KMS-11 (cell line): ENCODE results near the gene SPINK4.

ENCODE experiments used
- H2AFZ ChIP-seq: fragments of 200-600 bp; sonication (generic); 2 replicates; pipeline ENCODE4 v1.6.1; 2016; ENCODE audit warnings: antibody characterized with exemption, mixed run types, low read depth
- H3K27ac ChIP-seq: fragments of 200-600 bp; sonication (generic); 2 replicates; pipeline ENCODE4 v1.6.1; 2016; ENCODE audit warnings: mild to moderate bottlenecking, mixed run types
- H3K27me3 ChIP-seq: fragments of 200-600 bp; sonication (generic); 2 replicates; pipeline ENCODE4 v1.6.1; 2017; ENCODE audit warnings: mild to moderate bottlenecking, low read depth, mixed run types, moderate library complexity; ENCODE audit not compliant: insufficient read depth
- H3K36me3 ChIP-seq: fragments of 200-600 bp; sonication (generic); 2 replicates; pipeline ENCODE4 v1.6.1; 2017; ENCODE audit warnings: mild to moderate bottlenecking, mixed run types; ENCODE audit not compliant: insufficient read depth
- H3K4me1 ChIP-seq: fragments of 200-600 bp; sonication (generic); 2 replicates; pipeline ENCODE4 v1.6.1; 2016; ENCODE audit warnings: mild to moderate bottlenecking, low read depth, mixed run types; ENCODE audit not compliant: poor library complexity, severe bottlenecking
- H3K4me2 ChIP-seq: fragments of 200-600 bp; sonication (generic); 2 replicates; pipeline ENCODE4 v1.7.0; 2016; ENCODE audit warnings: mild to moderate bottlenecking, mixed run types
- H3K4me3 ChIP-seq: fragments of 200-600 bp; sonication (generic); IDR thresholded peaks from 2 replicates; pipeline ENCODE4 v1.6.1; 2017; ENCODE audit warnings: low read depth, low read length, mixed read lengths; ENCODE audit not compliant: insufficient read depth
- H3K79me2 ChIP-seq: fragments of 200-600 bp; sonication (generic); 2 replicates; pipeline ENCODE4 v1.6.1; 2016; ENCODE audit warnings: low read depth, mixed run types; ENCODE audit not compliant: insufficient read depth
- H3K9ac ChIP-seq: fragments of 200-600 bp; sonication (generic); 2 replicates; pipeline ENCODE4 v1.6.1; 2016; ENCODE audit warnings: mild to moderate bottlenecking, mixed run types
- H4K20me1 ChIP-seq: fragments of 200-600 bp; sonication (generic); 2 replicates; pipeline ENCODE4 v1.6.1; 2016; ENCODE audit warnings: mild to moderate bottlenecking, mixed run types; ENCODE audit not compliant: insufficient read depth
- TF ChIP-seq, protein P1 (sequence below): fragments of 200-600 bp; sonication (generic); conservative IDR thresholded peaks from 2 replicates; pipeline ENCODE4 v1.6.1; 2017; ENCODE audit warnings: low read depth, mild to moderate bottlenecking, antibody characterized with exemption, low read length, moderate library complexity, mixed read lengths

Gene SPINK4, protein sequence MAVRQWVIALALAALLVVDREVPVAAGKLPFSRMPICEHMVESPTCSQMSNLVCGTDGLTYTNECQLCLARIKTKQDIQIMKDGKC

DNA sequence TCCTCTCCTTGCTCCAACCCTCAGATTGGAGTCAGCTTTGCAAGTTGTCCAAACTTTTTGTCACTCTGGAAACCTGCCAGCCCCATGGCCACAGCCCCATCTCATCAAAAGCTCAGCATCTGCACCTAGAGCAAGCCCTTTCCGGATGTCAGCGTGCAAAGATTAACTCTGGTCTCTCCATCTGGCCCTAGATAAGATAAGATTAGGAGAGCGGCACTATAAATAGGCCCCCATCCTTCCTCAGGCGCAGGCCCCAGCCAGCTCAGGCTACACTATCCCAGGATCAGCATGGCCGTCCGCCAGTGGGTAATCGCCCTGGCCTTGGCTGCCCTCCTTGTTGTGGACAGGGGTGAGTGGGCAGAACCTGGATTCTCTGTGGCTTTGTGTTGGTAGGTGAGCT, at the start of gene SPINK4:
Gene SPINK4, plus strand, starts transcription at position 247 of the 400 bp plus-strand sequence. Its CDS starts 42 bp downstream, at position 289.
- no peak within 1 kb of the TSS for H2AFZ ChIP-seq
- no peaks in the 10 kb centered on the region for H3K27me3 ChIP-seq
- no peaks in the 10 kb centered on the region for H3K4me1 ChIP-seq
- H3K4me2 ChIP-seq = no peak within 1 kb of the TSS
- no peak within 1 kb of the TSS for H3K4me3 ChIP-seq
- no peak within 1 kb of the TSS for H3K27ac ChIP-seq
- no peaks in the 10 kb centered on the region for H3K36me3 ChIP-seq
- TF ChIP-seq, protein P1, sequence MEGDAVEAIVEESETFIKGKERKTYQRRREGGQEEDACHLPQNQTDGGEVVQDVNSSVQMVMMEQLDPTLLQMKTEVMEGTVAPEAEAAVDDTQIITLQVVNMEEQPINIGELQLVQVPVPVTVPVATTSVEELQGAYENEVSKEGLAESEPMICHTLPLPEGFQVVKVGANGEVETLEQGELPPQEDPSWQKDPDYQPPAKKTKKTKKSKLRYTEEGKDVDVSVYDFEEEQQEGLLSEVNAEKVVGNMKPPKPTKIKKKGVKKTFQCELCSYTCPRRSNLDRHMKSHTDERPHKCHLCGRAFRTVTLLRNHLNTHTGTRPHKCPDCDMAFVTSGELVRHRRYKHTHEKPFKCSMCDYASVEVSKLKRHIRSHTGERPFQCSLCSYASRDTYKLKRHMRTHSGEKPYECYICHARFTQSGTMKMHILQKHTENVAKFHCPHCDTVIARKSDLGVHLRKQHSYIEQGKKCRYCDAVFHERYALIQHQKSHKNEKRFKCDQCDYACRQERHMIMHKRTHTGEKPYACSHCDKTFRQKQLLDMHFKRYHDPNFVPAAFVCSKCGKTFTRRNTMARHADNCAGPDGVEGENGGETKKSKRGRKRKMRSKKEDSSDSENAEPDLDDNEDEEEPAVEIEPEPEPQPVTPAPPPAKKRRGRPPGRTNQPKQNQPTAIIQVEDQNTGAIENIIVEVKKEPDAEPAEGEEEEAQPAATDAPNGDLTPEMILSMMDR = no peak
- no peaks in the 10 kb centered on the region for H3K79me2 ChIP-seq
- no peaks in the 10 kb centered on the region for H4K20me1 ChIP-seq
- no peak within 1 kb of the TSS for H3K9ac ChIP-seq

DNA sequence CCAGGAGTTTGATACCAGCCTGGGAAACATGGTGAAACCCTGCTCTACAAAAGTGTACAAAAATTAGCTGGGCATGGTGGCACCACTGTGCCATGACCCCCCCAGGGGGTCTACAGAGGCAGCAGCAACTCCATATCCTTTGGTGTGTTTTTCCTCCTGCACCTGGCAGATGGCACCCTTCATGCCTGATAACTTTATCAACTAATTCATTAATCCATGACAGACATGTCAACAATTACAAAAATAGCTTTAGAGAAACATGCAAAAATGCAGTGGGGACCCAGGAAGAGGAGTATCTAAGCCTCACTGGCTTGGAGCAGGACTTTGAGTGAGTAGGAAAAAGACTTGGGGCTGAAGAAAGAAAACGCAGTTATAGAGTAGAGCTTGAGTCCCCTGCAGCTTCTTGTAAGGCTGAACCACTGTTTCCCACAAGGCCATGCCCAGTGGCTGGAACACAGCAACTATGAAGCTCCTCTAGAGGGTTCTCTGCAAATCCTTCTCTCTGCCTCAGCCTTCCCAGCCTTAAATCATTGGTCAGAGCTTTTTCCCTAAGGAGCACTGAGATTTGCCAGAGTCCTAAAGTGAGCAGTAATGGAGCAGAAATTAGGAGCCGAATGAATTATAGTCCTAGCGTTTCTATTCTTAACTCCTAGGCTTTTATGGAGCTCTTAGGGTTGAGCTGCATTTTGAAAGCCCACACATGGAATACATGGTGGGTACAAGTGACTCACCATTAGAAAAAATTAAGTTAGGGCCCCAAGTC, 47.3 kb upstream of the SPINK4 start:
- H3K4me2 ChIP-seq = no peak overlapping the region
- TF ChIP-seq, protein P1 = no peak
- H3K27me3 ChIP-seq = no peaks in the 10 kb centered on the region
- no peaks in the 10 kb centered on the region for H3K79me2 ChIP-seq
- no peaks in the 10 kb centered on the region for H3K36me3 ChIP-seq
- H3K4me3 ChIP-seq = no peak overlapping the region
- no peak overlapping the region for H3K27ac ChIP-seq
- no peaks in the 10 kb centered on the region for H4K20me1 ChIP-seq
- H3K4me1 ChIP-seq = no peaks in the 10 kb centered on the region
- H2AFZ ChIP-seq = no peak overlapping the region
- no peak overlapping the region for H3K9ac ChIP-seq

DNA sequence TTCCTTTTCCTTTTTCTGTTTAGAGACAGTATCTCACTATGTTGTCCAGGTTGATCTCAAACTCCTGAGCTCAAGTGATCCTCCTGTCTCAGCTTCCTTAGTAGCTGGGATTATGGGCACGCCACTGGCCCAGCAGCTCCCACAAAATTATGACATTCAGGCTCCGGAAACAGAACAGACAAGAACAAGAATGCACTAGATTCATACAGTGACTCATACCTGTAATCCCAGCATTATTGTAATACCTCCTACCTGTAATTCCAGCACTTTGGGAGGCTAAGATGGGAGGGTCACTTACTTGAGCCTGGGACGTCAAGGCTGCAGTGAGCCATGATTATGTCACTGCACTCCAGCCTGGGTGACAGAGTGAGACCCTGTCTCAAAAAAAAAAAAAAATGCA, 46.1 kb upstream of the SPINK4 start:
- H3K4me1 ChIP-seq = no peaks in the 10 kb centered on the region
- TF ChIP-seq, protein P1 = no peak
- no peak overlapping the region for H3K4me2 ChIP-seq

DNA sequence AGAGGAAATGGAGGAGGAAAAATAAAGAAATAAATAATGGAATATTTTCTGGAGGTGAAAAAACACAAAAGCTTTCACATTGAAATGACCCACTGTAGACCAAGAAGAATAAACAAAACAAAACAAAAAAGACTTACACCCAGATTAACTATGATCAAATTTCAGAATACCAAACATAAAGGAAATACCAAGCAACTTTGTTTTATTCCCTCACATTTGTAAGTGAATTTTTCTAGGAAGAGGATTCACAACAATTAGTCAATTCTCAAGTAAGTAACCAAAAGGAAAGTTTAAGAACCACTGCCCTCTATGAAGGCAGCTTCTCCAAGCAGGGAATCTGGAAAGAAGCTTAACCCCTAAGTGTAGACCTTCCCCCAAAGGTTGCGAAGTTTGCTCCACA, 43.2 kb upstream of the SPINK4 start:
- H3K79me2 ChIP-seq = no peaks in the 10 kb centered on the region
- H2AFZ ChIP-seq = no peak overlapping the region
- H4K20me1 ChIP-seq = no peaks in the 10 kb centered on the region
- TF ChIP-seq, protein P1 = no peak
- no peak overlapping the region for H3K4me3 ChIP-seq
- no peak overlapping the region for H3K9ac ChIP-seq
- H3K27me3 ChIP-seq = no peaks in the 10 kb centered on the region
- no peaks in the 10 kb centered on the region for H3K36me3 ChIP-seq
- H3K27ac ChIP-seq = no peak overlapping the region
- H3K4me1 ChIP-seq = peaks cover 11% of the 10 kb centered on the region
- no peak overlapping the region for H3K4me2 ChIP-seq

More for the DNA sequence above, 46.1 kb upstream of the SPINK4 start:
- no peaks in the 10 kb centered on the region for H3K79me2 ChIP-seq
- H2AFZ ChIP-seq = no peak overlapping the region
- H3K9ac ChIP-seq = no peak overlapping the region
- H3K4me3 ChIP-seq = no peak overlapping the region
- H4K20me1 ChIP-seq = no peaks in the 10 kb centered on the region
- no peaks in the 10 kb centered on the region for H3K36me3 ChIP-seq
- no peaks in the 10 kb centered on the region for H3K27me3 ChIP-seq
- no peak overlapping the region for H3K27ac ChIP-seq
